Daoy (cell line): ENCODE results near the gene HES2. TPM values are rescaled to one million over a fixed set of nuclear protein-coding genes. Genes with fewer than 3 reads are reported as not detected.
"Not testable (repeated sequence)": the region's sequence is repeated elsewhere in the genome, so short reads cannot be mapped to it uniquely, and the experiment has no call there.

Experiments
- DNase-seq: peaks from one replicate; pipeline ENCODE4 v3.0.0-alpha.2; 2015; ENCODE audit warnings: low read depth
- total RNA-seq: library from RNA; depleted of rRNA; stranded (reverse); fragments of >200 nt; shearing (Covaris generic); gene quantifications from 2 replicates; pipeline ENCODE4 v1.2.3, GENCODE V29; 2014

HES2 gene
- total RNA-seq, 1 experiment from 2014 or later, result not detected

- DNase-seq, result no peak
Observed at GRCh38 chr1:6418668-6419396, 887 bp downstream of the HES2 start.

- DNase-seq, result no peak
Observed at GRCh38 chr1:6417961-6418667, 1.6 kb downstream of the HES2 start.

GRCh38 chr1:6416906-6417305, 2.8 kb downstream of the HES2 start:
- no peak for DNase-seq

- DNase-seq, result no peak
Observed at GRCh38 chr1:6416295-6416656, 3.4 kb downstream of the HES2 start.

- DNase-seq, result no peak
Observed at GRCh38 chr1:6414881-6415626, 4.7 kb downstream of the HES2 start.

- DNase-seq, result peak; percentile 81
Observed at GRCh38 chr1:6414443-6414844, 5.3 kb downstream of the HES2 start.

- no peak for DNase-seq
Observed at GRCh38 chr1:6412896-6413295, 6.8 kb downstream of the HES2 start.

GRCh38 chr1:6410248-6410893, 9.3 kb downstream of the HES2 start:
- DNase-seq, result no peak

GRCh38 chr1:6409733-6410132, 10.0 kb downstream of the HES2 start:
- no peak for DNase-seq

- DNase-seq, result no peak
Observed at GRCh38 chr1:6409053-6409452, 10.7 kb downstream of the HES2 start.

GRCh38 chr1:6408023-6408422, 11.7 kb downstream of the HES2 start:
- DNase-seq, result no peak

- no peak for DNase-seq
Observed at GRCh38 chr1:6401673-6402072, 18.0 kb downstream of the HES2 start.

DNA sequence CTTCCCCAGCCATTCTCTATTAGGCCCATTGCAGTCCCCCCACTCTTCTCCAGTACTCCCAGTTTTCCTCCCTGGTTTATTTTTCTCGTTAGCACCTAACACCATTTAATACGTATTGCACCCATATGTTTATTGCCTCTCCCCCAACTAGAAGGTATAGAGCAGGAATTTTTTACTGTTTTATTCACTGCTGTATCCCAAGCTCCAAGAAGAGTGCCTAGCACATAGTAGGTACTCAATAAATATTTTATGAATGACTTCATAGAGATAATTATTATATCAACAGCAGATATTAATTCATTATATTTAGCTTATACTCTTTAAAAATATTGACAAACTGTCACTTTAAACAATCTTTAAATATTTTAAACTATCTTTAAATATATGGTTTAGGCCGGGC, 20.4 kb downstream of the HES2 start:
- DNase-seq, result no peak

DNA sequence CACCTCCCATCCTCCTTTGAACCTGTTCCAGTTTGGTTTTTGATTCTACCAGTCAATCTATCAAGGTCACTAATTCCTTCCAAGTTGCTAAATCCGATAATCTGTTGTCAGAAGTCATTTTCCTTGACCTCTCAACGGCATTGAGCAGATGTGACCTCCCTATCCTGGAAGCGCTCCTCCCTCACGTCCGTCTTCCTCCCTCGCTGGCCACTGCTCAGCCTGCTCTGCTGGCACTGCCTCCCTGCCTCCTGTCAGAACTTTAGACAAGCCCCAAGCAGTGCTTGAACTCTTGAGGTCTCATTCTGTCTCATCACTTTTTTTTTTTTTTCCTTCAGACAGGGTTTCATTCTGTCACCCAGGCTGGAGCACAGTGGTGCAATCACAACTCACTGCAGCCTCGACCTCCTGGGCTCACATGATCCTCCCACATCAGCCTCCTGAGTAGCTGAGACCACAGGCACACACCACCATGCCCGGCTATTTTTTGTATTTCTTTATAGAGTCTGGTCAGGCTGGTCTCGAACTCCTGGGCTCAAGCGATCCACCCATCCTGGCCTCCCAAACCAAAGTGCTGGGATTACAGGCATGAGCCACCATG, 21.8 kb downstream of the HES2 start:
- no peak for DNase-seq

- DNase-seq, result no peak
Observed at GRCh38 chr1:6396998-6397397, 22.7 kb downstream of the HES2 start.

DNA sequence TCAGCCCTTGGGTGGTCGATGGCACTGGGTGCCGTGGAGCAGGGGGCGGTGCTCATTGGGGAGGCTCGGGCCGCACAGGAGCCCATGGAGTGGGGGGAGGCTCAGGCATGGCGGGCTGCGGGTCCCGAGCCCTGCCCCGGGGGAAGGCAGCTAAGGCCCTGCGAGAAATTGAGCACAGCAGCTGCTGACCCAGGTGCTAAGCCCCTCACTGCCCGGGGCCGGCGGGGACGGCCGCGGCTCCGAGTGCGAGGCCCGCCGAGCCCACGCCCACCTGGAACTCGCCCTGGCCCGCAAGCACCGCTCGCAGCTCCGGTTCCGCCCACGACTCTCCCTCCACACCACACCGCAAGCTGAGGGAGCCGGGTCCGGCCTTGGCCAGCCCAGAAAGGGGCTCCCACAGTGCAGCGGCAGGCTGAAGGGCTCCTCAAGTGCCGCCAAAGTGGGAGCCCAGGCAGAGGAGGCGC, 23.9 kb downstream of the HES2 start:
- not testable (repeated sequence) for DNase-seq

DNA sequence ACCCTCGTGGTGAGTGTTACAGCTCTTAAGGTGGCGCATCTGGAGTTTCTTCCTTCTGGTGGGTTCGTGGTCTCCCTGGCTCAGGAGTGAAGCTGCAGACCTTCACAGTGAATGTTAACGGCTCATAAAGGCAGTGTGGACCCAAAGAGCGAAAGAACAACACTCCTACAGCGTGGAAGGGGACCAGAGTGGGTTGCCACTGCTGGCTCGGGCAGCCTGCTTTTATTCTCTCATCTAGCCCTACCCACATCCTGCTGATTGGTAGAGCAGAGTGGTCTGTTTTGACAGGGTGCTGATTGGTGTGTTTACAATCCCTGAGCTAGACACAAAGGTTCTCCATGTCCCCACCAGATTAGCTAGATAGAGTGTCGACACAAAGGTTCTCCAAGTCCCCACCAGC, 24.6 kb downstream of the HES2 start:
- DNase-seq, result not testable (repeated sequence)

DNA sequence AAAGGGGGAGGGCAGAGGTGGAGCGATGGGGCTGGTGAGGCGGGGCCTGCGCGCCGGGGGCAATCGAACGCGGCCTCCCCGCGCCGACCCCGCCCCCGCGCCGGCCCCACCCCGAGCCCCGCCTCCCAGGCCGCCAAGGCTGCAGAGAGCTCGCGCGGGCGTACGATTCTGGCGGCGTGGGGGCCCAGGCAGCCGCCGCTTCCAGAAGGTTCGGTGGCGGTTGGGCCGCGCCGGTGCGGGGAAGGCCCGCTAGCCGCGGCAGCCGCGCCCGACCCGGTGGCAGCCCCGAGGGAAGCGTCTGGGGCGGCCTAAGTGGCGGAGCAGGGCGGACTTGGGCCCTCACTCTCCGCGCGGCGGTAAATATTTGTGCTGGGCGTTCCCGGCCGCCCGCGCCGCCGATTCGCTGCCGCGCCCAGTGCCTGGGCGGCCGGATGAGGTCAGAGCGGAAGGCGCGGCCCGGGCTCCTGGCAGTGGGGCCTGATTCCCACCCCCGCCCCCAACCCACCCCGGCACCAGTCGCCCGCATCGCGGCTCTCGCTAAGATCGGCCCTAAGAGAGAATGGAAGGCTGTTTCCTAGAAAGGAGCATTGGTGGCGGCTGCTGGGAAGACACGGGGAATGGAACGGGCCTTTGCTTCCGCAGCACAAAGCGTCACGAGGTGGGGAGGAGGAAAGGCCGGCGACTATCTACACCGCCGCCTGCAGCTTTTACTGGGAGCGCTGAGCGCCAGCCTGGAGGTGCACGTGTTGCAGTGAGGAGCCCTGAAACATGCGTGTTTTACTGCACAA, 26.1 kb downstream of the HES2 start, which contains the start of gene ACOT7:
Gene ACOT7, minus strand, starts transcription at position 368 of the 788 bp plus-strand sequence. CDS start 368 bp downstream, outside the sequence.
- peak; percentile 95 for DNase-seq

DNA sequence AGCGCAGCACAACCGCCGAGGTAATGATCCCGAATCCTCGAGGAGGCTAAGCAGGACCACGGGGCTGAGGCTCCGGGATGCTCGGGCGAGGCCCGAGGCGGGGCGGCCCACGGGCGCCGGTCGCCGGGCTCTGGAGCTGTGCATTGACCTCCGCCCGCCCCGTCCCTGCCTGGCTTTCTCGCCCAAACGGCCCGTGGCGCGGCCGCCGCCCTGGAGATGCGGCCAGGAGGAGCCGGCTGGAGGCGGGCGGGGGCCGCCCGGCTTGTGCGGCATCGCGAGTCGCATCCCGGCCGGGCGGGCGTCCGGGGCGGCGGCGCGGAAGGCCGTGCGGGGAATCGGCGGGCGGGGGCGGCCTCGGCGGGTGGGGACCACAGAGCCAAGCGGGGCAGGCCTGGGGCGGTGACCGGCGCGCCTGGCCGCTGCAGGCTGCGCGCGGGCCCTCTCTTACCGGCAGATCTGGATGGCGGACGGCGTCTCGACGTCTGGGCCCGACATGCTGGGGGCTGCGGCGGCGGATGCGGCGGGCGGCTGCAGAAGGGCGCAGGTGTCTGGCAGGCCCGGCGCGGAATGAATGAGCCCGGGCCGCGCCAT, 26.8 kb downstream of the HES2 start:
- no peak for DNase-seq
